Left renal cortex interstitium (tissue), 4 donors: Measurements from ENCODE around the gene CYYR1. TPM values are rescaled to one million over a fixed set of nuclear protein-coding genes. Genes with fewer than 3 reads are reported as not detected.

ENCODE experiments used
- DNase-seq, 4 donors: peaks; one replicate each; pipeline ENCODE4 v3.0.0-alpha.2; 2013; ENCODE audit warnings: low read depth in 4 of 4, low spot score in 2 of 4, missing footprints in 1 of 4
- polyA plus RNA-seq, 4 donors: library from polyadenylated mRNA; unstranded; fragments of 120-200 nt; gene quantifications; one replicate each; pipeline ENCODE4 v1.2.1, GENCODE V29; 2013; ENCODE audit not compliant: insufficient read length in 4 of 4

CYYR1 gene
- polyA plus RNA-seq, 4 donors, result 52.5 to 61.5 (median 56.2) TPM

DNA sequence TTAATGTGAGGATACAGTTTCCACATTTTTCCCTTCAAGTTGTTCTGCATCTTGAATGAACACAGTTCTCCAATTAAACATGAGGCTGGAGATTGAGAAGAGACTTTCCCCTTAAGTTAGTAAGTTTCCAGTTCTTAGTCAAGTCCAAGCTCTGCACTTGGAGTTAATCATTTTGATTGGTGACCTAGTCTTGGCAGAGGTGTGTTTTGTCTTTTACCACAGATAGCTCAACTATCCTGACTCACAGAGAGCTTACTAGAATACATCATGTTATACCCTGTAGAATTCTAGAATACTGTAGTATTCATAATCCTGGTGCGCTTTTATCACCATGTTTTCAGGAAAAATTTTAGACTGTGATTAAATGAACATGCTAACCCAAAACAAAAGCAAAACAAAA is 129.2 kb downstream of the CYYR1 start:
- no peak for DNase-seq

DNA sequence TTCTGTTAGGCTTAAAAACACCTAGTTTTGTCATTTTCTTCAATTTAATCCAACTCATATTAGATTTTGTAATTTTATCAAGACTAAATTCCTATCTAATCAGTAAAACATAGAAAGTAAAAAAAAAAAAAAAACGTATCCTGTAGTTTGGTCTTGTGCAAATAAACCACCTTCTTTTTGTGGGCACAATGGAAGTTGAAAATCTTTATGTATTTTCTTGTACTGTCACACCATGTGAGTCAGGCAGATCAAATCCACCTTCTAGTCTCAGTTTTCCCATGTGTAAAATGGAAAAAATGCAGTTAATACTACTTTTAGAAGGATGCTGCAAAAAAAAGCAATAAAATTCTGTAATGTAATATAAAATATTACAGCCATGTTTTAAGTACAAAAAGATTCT is 129.8 kb downstream of the CYYR1 start:
- DNase-seq, result no peak

DNA sequence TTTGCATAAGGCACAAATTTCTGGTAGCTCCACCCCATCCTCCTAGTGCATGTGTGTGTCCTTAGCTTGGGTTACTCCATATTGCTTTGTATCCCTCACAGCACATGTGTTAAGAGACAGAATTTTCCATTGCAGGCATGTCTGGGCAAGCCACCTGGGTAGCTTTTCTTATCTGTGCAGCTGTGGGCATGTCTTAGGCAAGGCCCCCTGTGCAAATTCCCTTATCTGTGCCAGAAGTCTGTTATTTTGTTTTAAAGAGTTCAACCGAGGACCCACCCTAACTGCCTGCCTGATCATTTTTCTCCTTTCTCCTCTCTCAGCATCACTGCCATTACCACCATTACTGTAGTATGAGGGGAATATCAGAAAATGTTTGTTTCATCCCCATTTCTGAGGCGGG is 131.9 kb downstream of the CYYR1 start:
- DNase-seq, result no peak

DNA sequence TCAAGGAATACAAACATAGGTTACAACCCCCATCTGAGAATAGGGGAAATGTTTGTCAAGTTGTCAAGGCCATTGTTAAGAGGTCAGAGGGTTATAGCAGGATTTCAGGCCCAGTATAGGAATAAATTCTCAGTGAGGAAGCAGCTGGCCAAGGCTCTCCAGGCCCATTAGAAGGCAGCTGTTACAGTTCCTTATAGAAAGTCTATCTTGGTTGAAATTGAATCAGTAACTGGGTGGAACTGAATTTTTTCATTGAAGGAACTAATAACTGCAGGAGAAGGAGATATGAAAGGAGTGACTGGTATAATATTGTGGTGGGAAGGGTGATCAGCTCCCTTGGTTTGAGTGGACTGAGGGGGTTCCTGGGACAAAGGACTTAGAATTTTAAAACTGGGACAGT is 134.1 kb downstream of the CYYR1 start:
- no peak for DNase-seq

DNA sequence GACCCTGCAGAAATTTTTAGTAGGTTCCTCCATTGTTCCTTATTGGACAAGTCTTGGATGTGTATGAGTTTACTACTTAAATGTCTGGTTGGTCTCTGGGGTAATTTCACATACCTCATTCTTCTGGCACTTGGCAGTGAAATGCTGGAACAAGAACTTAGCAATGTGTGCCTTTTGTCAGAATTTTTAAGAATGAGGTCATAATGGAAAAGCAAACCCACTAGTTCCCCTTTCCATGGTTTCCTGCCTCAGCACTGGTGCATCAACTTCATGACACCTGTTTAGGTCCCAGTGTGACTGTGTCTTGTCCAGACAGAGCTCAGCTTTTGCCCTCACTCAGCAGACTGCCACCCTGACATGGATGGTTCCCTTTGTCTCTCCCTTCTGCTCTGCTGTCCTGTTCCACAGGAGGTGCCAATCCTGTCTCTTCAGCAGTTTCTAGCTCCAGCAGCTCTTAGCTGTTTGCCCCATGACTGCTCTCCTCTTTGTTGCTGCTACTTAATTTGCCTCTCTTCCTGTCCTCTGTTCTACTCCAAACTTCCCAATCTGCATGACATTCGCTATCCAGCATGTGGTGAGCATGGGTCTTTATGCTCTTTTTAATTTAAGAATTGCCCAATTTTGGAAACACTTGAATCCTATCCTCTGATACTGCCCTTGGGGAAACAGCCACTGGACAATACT is 135.6 kb downstream of the CYYR1 start:
- no peak for DNase-seq

DNA sequence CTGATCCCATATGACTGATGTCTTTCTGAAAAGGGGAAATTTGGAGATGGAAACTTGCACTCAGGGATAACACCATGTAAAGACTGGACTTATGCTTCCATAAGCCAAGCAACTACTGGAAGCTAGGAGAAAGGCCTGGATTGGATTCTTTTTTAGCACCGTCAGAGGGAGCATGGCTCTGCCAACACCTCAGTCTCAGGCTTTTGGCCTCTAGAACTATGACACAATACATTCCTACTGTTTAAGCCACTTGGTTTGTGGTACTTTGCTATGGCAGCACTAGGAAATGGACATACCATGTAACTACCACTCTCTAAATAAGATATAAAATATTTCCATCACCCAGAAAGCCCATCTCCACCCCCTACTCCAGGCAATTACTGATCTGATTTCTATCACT is 139.7 kb downstream of the CYYR1 start:
- no peak for DNase-seq

DNA sequence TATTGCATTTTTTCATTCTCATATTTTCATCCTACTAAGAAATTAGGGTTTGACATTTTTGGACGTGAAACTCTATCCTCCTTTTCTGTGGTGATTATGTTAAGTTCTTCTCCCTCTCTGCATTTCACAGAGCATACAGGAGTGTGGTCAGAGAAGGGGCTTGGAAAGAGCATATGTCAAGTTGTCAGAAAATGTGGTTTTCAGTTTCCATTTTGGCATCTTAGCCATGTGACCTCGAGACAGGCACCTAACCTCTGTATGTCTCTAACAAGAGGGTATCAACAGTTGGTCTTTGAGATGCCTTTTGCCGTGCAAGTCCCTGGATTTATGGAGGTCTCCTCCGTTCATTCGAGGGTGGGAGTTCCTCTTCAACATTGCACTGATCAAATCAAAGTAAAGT is 140.7 kb downstream of the CYYR1 start:
- DNase-seq, result no peak

DNA sequence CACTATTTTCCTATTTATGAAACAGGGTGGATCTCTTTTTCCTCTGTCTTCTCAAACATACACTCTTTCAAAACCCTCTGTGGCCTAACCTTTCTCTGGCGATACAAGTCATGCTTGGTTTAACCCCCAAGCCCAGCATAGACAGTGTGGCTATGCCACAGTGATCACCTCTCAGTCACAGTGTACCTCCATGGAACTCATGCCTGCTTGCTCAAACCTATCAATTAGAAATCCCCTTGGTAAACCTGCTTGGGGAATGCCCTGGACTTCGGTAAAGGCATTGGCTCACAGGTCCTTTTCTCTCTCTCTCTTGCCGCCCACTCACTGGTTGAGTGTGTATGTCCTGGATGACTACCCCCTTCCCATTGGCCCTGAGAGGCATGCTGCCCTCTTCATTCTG is 147.5 kb downstream of the CYYR1 start:
- no peak for DNase-seq

DNA sequence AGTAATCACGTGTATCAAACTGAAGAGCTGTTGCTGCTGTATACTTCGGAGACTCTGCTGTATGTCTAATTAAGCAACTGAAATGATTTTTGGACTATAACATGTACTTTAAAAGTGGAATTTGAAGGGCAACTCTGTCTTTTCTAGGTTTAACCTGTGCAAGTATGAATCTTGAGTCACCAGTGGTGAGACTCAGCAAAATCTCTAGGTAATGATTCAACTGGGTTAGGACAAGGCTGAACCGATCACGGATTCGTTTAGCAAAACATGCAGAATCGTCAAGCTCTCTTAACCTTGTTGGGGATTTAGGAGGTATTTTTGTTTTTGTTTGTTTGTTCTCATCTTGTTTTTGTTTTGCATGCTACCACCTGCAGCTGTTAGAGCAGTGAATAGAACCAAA is 149.6 kb downstream of the CYYR1 start:
- DNase-seq, result no peak

DNA sequence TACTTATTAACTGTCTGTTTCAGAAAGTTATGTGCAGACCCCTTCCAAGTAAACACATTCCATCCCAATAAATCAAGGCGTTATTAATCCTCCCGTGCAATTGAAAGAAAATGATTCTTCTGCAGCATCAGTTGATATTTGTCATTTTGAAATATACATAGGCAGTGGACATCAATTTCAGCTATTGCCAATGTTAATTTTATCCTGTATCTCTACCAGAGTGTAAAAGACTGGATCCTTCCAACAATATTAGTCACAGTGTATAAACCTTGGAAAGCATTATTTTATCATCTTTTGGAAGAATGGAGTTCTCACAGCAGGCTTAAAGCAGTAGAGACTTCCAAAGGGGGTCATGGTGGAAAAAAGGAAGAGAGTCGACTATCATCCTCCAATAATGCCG is 150.4 kb downstream of the CYYR1 start:
- no peak for DNase-seq

DNA sequence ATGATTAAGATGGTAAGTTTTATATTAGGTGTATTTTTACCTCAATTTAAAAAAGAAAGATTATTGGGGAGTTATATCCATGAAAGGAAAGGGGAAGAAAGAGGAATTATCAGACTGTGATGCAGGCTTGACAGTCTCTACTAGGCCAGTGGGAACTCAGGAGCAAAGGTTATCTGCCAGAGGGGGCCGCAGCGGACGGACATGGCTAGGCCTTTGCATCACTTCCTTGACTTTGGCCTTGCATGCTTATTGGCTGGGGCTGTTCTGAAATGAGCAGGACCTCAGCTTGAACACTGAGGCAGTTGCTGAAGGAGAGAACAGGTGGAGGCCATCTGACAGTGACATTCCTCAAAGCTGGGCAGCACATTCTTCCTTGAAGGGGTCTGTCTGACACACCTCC is 150.9 kb downstream of the CYYR1 start:
- DNase-seq, result no peak

DNA sequence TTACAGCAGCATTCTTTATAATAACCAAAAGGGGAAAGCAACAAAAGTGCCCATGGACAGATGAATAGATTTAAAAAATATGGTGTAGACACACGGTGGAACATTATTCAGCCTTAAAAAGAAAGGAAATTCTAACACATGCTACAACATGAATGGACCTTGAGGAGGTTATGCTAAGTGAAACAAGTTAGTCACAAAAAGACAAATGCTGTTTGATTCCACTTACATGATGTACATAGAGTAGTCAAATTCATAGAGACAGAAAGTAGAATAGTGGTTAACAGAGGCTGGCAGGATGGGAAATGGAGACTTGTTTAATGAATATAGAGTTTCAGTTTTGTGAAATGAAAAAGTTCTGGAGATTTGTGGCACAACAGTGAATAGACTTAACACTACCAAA is 151.4 kb downstream of the CYYR1 start:
- no peak for DNase-seq
